GM12872 (cell line): Measurements from ENCODE around the gene CRMP1.

ENCODE experiments used
- TF ChIP-seq, protein P1 (sequence below): IDR thresholded peaks from 3 replicates; pipeline ENCODE4 v1.5.1; 2011; ENCODE audit warnings: low read depth, mild to moderate bottlenecking, low read length, moderate library complexity; ENCODE audit not compliant: insufficient read depth

CRMP1 gene

GRCh38 chr4:5785806-5786680 is 106.8 kb downstream of the CRMP1 start:
- TF ChIP-seq, protein P1, sequence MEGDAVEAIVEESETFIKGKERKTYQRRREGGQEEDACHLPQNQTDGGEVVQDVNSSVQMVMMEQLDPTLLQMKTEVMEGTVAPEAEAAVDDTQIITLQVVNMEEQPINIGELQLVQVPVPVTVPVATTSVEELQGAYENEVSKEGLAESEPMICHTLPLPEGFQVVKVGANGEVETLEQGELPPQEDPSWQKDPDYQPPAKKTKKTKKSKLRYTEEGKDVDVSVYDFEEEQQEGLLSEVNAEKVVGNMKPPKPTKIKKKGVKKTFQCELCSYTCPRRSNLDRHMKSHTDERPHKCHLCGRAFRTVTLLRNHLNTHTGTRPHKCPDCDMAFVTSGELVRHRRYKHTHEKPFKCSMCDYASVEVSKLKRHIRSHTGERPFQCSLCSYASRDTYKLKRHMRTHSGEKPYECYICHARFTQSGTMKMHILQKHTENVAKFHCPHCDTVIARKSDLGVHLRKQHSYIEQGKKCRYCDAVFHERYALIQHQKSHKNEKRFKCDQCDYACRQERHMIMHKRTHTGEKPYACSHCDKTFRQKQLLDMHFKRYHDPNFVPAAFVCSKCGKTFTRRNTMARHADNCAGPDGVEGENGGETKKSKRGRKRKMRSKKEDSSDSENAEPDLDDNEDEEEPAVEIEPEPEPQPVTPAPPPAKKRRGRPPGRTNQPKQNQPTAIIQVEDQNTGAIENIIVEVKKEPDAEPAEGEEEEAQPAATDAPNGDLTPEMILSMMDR: no peak

DNA sequence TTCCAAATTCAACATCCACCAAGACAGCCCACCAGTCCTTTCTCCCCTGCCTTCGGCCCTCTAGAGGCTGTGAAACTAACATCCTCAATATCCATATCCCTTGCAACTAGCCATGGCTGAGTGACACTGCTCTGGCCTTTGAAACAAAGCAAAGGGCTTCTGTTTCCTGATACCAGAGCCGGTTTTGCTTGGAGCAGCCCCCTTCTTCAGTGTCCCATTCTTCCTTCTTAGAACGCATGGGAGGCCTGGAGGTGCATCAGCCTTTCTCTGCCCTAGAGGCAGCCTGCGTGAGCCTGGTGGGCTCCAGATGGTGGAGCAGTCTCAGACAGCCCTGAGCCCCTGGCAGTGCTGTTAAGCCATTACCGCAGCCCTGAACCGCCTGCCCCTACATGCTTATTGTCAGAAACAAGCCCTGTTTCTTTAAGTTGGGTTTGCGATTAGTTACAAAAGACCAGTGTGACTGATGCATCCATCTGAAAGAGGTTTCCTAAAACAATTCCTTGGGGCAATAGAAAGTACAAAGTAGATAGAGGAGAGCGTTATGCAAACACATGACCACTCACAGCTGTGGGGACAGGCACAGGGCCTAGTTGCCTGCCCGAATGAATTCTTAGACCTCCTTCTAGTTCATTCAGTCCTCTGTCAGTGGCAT is 107.8 kb downstream of the CRMP1 start:
- TF ChIP-seq, protein P1: no peak

GRCh38 chr4:5784021-5784420 is 108.9 kb downstream of the CRMP1 start:
- TF ChIP-seq, protein P1: no peak

- TF ChIP-seq, protein P1: no peak
These were observed 109.4 kb downstream of the CRMP1 start for GRCh38 chr4:5783486-5783885.

DNA sequence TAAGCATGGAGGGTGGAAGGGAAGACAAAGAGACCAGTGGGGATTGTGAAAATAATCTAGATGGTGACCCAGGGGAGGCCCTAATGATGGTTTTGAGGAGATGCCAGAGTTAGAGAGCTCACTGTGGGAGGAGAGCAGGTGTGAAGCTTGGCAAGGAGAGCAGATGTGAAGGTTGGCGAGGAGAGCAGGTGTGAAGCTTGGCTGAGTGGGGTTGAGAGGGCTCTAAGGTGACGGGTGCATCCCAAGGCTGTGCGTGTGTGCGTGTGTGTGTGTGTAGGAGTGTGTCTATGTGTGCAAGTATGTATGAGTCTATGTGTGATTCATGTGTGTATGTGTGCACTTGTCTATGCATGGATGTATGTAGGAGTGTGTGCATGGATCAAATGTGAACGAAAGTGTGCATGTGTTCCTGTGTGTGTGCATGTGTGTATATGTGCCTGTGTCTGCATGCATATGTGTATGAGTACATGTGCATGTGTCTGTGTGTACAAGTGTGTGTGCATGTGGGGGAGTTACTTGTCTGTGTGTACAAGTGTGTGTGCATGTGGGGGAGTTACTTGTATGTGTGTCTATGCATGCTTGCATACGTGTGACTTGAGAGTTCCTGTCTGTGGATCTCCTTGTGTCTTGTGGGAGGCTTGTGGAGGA is 109.9 kb downstream of the CRMP1 start:
- TF ChIP-seq, protein P1: no peak

GRCh38 chr4:5781691-5782090 is 111.2 kb downstream of the CRMP1 start:
- TF ChIP-seq, protein P1: no peak

- TF ChIP-seq, protein P1: no peak
These were observed 111.9 kb downstream of the CRMP1 start for GRCh38 chr4:5780831-5781480.
